Neutrophil (primary cell): ENCODE data around the gene MACO1.

ENCODE experiments used
- H3K27ac ChIP-seq: fragments of 200-600 bp; sonication (generic); 2 replicates; pipeline ENCODE4 v1.5.1; 2016; ENCODE audit warnings: mild to moderate bottlenecking, moderate library complexity
- H3K27me3 ChIP-seq: fragments of 200-600 bp; sonication (generic); 2 replicates; pipeline ENCODE4 v1.6.0; 2016; ENCODE audit warnings: mild to moderate bottlenecking
- H3K36me3 ChIP-seq: fragments of 200-600 bp; sonication (generic); 2 replicates; pipeline ENCODE4 v1.5.1; 2017
- H3K4me1 ChIP-seq, 2 experiments: fragments of 200-600 bp in 1 of 2; sonication (generic) in 1 of 2; 1 replicate in 1 of 2; 2 replicates in 1 of 2; pipeline versions ENCODE4 v1.5.1 to v1.6.1; 2013 to 2016; ENCODE audit warnings: low read depth in 1 of 2, low read length in 1 of 2, mild to moderate bottlenecking in 1 of 2, moderate library complexity in 1 of 2; ENCODE audit not compliant: control insufficient read depth in 1 of 2, insufficient read depth in 1 of 2
- H3K4me3 ChIP-seq, 2 experiments: fragments of 200-600 bp in 1 of 2; sonication (generic) in 1 of 2; 1 replicate in 1 of 2; 2 replicates in 1 of 2; pipeline ENCODE4 v1.5.1; 2013 to 2016; ENCODE audit warnings: low read depth in 1 of 2, low read length in 1 of 2, mild to moderate bottlenecking in 1 of 2, moderate library complexity in 1 of 2
- H3K9me3 ChIP-seq: fragments of 200-600 bp; sonication (generic); 2 replicates; pipeline ENCODE4 v1.5.1; 2016
- CTCF ChIP-seq: fragments of 200-600 bp; sonication (generic); IDR thresholded peaks from 2 replicates; pipeline ENCODE4 v1.5.1; 2016; ENCODE audit warnings: antibody characterized with exemption

The MACO1 gene

GRCh38 chr1:25524568-25525360 lies 94.1 kb downstream of the MACO1 start:
- Histone ChIP-seq H3K27ac (no peak overlapping the region), H3K4me1 (no peaks in the 10 kb centered on the region), H3K9me3 (no peaks in the 10 kb centered on the region), H3K27me3 (peaks cover 6% of the 10 kb centered on the region), H3K36me3 (no peaks in the 10 kb centered on the region), H3K4me3 (no peak overlapping the region)
- TF ChIP-seq CTCF, result no peak

- no peak overlapping the region for H3K27ac ChIP-seq
Measured at GRCh38 chr1:25525361-25525688, 94.6 kb downstream of the MACO1 start.

GRCh38 chr1:25526753-25527152 lies 96.1 kb downstream of the MACO1 start:
- Histone ChIP-seq H3K4me1 (no peaks in the 10 kb centered on the region), H3K4me3 (no peak overlapping the region), H3K36me3 (no peaks in the 10 kb centered on the region), H3K27ac (no peak overlapping the region), H3K27me3 (peaks cover 6% of the 10 kb centered on the region), H3K9me3 (no peaks in the 10 kb centered on the region)
- TF ChIP-seq CTCF, result no peak

More at GRCh38 chr1:25525361-25525688, 94.6 kb downstream of the MACO1 start:
- Histone ChIP-seq H3K4me3 (no peak overlapping the region), H3K9me3 (no peaks in the 10 kb centered on the region), H3K27me3 (peaks cover 6% of the 10 kb centered on the region), H3K36me3 (no peaks in the 10 kb centered on the region), H3K4me1 (no peaks in the 10 kb centered on the region)
- no peak for TF ChIP-seq CTCF

GRCh38 chr1:25527226-25527846 lies 96.6 kb downstream of the MACO1 start:
- H3K4me3 ChIP-seq, result no peak overlapping the region

GRCh38 chr1:25527946-25528595 lies 97.4 kb downstream of the MACO1 start:
- H3K4me1 ChIP-seq, result no peaks in the 10 kb centered on the region
- H3K27me3 ChIP-seq, result peaks cover 6% of the 10 kb centered on the region
- no peak overlapping the region for H3K27ac ChIP-seq
- no peaks in the 10 kb centered on the region for H3K9me3 ChIP-seq
- H3K4me3 ChIP-seq, result no peak overlapping the region
- no peak for TF ChIP-seq CTCF
- no peaks in the 10 kb centered on the region for H3K36me3 ChIP-seq

More at GRCh38 chr1:25527226-25527846, 96.6 kb downstream of the MACO1 start:
- Histone ChIP-seq H3K9me3 (no peaks in the 10 kb centered on the region), H3K27me3 (peaks cover 6% of the 10 kb centered on the region), H3K36me3 (no peaks in the 10 kb centered on the region), H3K4me1 (no peaks in the 10 kb centered on the region), H3K27ac (no peak overlapping the region)
- TF ChIP-seq CTCF, result no peak
